Epithelial cell of proximal tubule (primary cell): Measurements from ENCODE around the gene ENAH. TPM values are rescaled to one million over a fixed set of nuclear protein-coding genes. Genes with fewer than 3 reads are reported as not detected.

ENCODE experiments used
- DNase-seq: peaks from one replicate; pipeline ENCODE4 v3.0.0-alpha.2; 2011; ENCODE audit warnings: low read depth
- H3K4me3 ChIP-seq: 2 replicates; pipeline ENCODE4 v1.5.1; 2011; ENCODE audit warnings: low read depth, mild to moderate bottlenecking, low read length
- CTCF ChIP-seq: conservative IDR thresholded peaks from 2 replicates; pipeline ENCODE4 v1.5.1; 2012; ENCODE audit warnings: low read depth, mild to moderate bottlenecking, low read length
- total RNA-seq: library from RNA; depleted of rRNA; stranded (reverse); fragments of >200 nt; gene quantifications from 2 replicates; pipeline ENCODE4 v1.2.3, GENCODE V29; 2015

Gene ENAH
- total RNA-seq, 1 donor from 2014 or later, result 37.7 TPM

GRCh38 chr1:225602590-225603206 lies 50.2 kb downstream of the ENAH start:
- TF ChIP-seq CTCF, result no peak
- H3K4me3 ChIP-seq, result no peak overlapping the region
- DNase-seq, result no peak

- TF ChIP-seq CTCF, result no peak
- DNase-seq, result no peak
- no peak overlapping the region for H3K4me3 ChIP-seq
Observed at GRCh38 chr1:225601902-225602589, 50.9 kb downstream of the ENAH start.

GRCh38 chr1:225598847-225599246 lies 54.1 kb downstream of the ENAH start:
- no peak overlapping the region for H3K4me3 ChIP-seq
- no peak for DNase-seq
- no peak for TF ChIP-seq CTCF

GRCh38 chr1:225597926-225598575 lies 54.9 kb downstream of the ENAH start:
- no peak for DNase-seq
- TF ChIP-seq CTCF, result no peak
- H3K4me3 ChIP-seq, result no peak overlapping the region

GRCh38 chr1:225596736-225597135 lies 56.2 kb downstream of the ENAH start:
- TF ChIP-seq CTCF, result no peak
- no peak overlapping the region for H3K4me3 ChIP-seq
- no peak for DNase-seq

GRCh38 chr1:225595974-225596551 lies 56.9 kb downstream of the ENAH start:
- TF ChIP-seq CTCF, result no peak
- no peak for DNase-seq

More at GRCh38 chr1:225595974-225596551, 56.9 kb downstream of the ENAH start:
- H3K4me3 ChIP-seq, result no peak overlapping the region
